Fibroblast of lung (primary cell): ENCODE measurements around the gene OPTC. TPM values are rescaled to one million over a fixed set of nuclear protein-coding genes. Genes with fewer than 3 reads are reported as not detected.

Experiments used
- DNase-seq, 2 donors: peaks; one replicate each; pipeline versions ENCODE4 v3.0.0 to v3.0.0-alpha.2; 2010; ENCODE audit warnings: low read depth in 2 of 2
- H2AFZ ChIP-seq: 2 replicates; pipeline ENCODE4 v1.5.1; 2012; ENCODE audit warnings: low read length, control low read depth, inconsistent platforms
- H3K27ac ChIP-seq: 2 replicates; pipeline ENCODE4 v1.5.1; 2011; ENCODE audit warnings: low read length, control low read depth; ENCODE audit not compliant: insufficient read depth
- H3K27me3 ChIP-seq: 2 replicates; pipeline ENCODE4 v1.5.1; 2011; ENCODE audit warnings: mild to moderate bottlenecking, low read length; ENCODE audit not compliant: control insufficient read depth, insufficient read depth
- H3K36me3 ChIP-seq: 2 replicates; pipeline ENCODE4 v1.5.1; 2011; ENCODE audit warnings: low read length; ENCODE audit not compliant: control insufficient read depth, insufficient read depth
- H3K4me1 ChIP-seq: 2 replicates; pipeline ENCODE4 v1.5.1; 2011; ENCODE audit warnings: low read length; ENCODE audit not compliant: control insufficient read depth, insufficient read depth; ENCODE audit errors: extremely low read depth
- H3K4me2 ChIP-seq: 2 replicates; pipeline ENCODE4 v1.5.1; 2011; ENCODE audit warnings: low read length, control low read depth; ENCODE audit not compliant: insufficient read depth; ENCODE audit errors: extremely low read depth
- H3K4me3 ChIP-seq, 4 experiments: fragments of 200-600 bp in 1 of 4; sonication (generic) in 1 of 4; replicated peaks in 1 of 4; 2 replicates each; pipeline ENCODE4 v1.5.1; 2011 to 2016; ENCODE audit warnings: low read length in 4 of 4, low read depth in 3 of 4, mild to moderate bottlenecking in 3 of 4, control low read depth in 2 of 4, inconsistent platforms in 1 of 4, mixed read lengths in 1 of 4; ENCODE audit not compliant: insufficient read depth in 1 of 4; ENCODE audit errors: control extremely low read depth in 1 of 4
- H3K79me2 ChIP-seq: 2 replicates; pipeline ENCODE4 v1.5.1; 2012; ENCODE audit warnings: mild to moderate bottlenecking, low read length, inconsistent platforms; ENCODE audit not compliant: control insufficient read depth, insufficient read depth
- H3K9ac ChIP-seq: 2 replicates; pipeline ENCODE4 v1.5.1; 2011; ENCODE audit warnings: mild to moderate bottlenecking, low read length, control low read depth; ENCODE audit not compliant: insufficient read depth
- H3K9me3 ChIP-seq: 2 replicates; pipeline ENCODE4 v1.5.1; 2012; ENCODE audit warnings: low read depth, low read length; ENCODE audit not compliant: control insufficient read depth, insufficient read depth
- H4K20me1 ChIP-seq: 2 replicates; pipeline ENCODE4 v1.5.1; 2011; ENCODE audit warnings: low read length; ENCODE audit not compliant: control insufficient read depth, insufficient read depth; ENCODE audit errors: extremely low read depth
- CTCF ChIP-seq, 2 donors: IDR thresholded peaks in 1 of 2; conservative IDR thresholded peaks in 1 of 2; 1 replicate in 1 of 2; 2 replicates in 1 of 2; pipeline ENCODE4 v1.5.1; 2011 to 2012; ENCODE audit warnings: low read length in 2 of 2, control low read depth in 1 of 2, inconsistent platforms in 1 of 2, low read depth in 1 of 2, mild to moderate bottlenecking in 1 of 2
- EZH2 ChIP-seq: IDR thresholded peaks from 2 replicates; pipeline ENCODE4 v1.5.1; 2012; ENCODE audit warnings: low read length, control low read depth, mild to moderate bottlenecking; ENCODE audit errors: missing control alignments
- polyA plus RNA-seq, 2 donors: library from polyadenylated mRNA; depleted of rRNA in 1 of 2; stranded (reverse) in 1 of 2; unstranded in 1 of 2; fragments of >200 nt; gene quantifications; 2 replicates each; pipeline ENCODE4 v1.2.1, GENCODE V29; 2011 to 2012; ENCODE audit warnings: missing spikeins in 1 of 2
- total RNA-seq: library from RNA; depleted of rRNA; stranded (reverse); fragments of >200 nt; gene quantifications from 2 replicates; pipeline ENCODE4 v1.2.1, GENCODE V29; 2014

OPTC gene
- total and polyA plus RNA-seq, 2 donors (not counting 1 experiment from before 2014, with no cell fraction given), result not detected

- H3K27me3 ChIP-seq, result no peaks in the 10 kb centered on the region
- H3K4me1 ChIP-seq, result peaks cover 27% of the 10 kb centered on the region
- H3K9ac ChIP-seq, result no peak overlapping the region
- H3K27ac ChIP-seq, result no peak overlapping the region
- no peak overlapping the region for H3K4me2 ChIP-seq
- no peaks in the 10 kb centered on the region for H4K20me1 ChIP-seq
- TF ChIP-seq CTCF (conservative IDR thresholded peaks at IDR 0.05 in 1 of 2, IDR thresholded peaks at IDR 0.05 in 1 of 2; ENCODE audit: low read depth in 1 of 2, low read length in 2 of 2), result no peak
- no peak for TF ChIP-seq EZH2
- H3K9me3 ChIP-seq, result no peaks in the 10 kb centered on the region
- no peak overlapping the region for H3K4me3 ChIP-seq
- H2AFZ ChIP-seq, result no peak overlapping the region
- no peaks in the 10 kb centered on the region for H3K36me3 ChIP-seq
- H3K79me2 ChIP-seq, result no peaks in the 10 kb centered on the region
- no peak for DNase-seq
Observed at GRCh38 chr1:203462143-203462542, 31.8 kb upstream of the OPTC start.

GRCh38 chr1:203462878-203463277, 31.1 kb upstream of the OPTC start:
- Histone ChIP-seq H3K27me3 (no peaks in the 10 kb centered on the region), H3K27ac (peak overlapping the region; percentile 44), H4K20me1 (no peaks in the 10 kb centered on the region), H2AFZ (no peak overlapping the region), H3K4me1 (peaks cover 27% of the 10 kb centered on the region), H3K36me3 (no peaks in the 10 kb centered on the region), H3K4me3 (no peak overlapping the region), H3K9me3 (no peaks in the 10 kb centered on the region), H3K9ac (no peak overlapping the region), H3K79me2 (no peaks in the 10 kb centered on the region), H3K4me2 (no peak overlapping the region)
- DNase-seq, result peak; percentile 73 to 85
- TF ChIP-seq CTCF (conservative IDR thresholded peaks at IDR 0.05 in 1 of 2, IDR thresholded peaks at IDR 0.05 in 1 of 2; ENCODE audit: low read depth in 1 of 2, low read length in 2 of 2), result no peak
- no peak for TF ChIP-seq EZH2

GRCh38 chr1:203463469-203464062, 30.4 kb upstream of the OPTC start:
- no peaks in the 10 kb centered on the region for H3K79me2 ChIP-seq
- peak overlapping the region; percentile 44 for H3K27ac ChIP-seq
- H3K4me1 ChIP-seq, result peaks cover 27% of the 10 kb centered on the region
- H3K4me2 ChIP-seq, result peak overlapping the region; percentile 41
- no peaks in the 10 kb centered on the region for H3K36me3 ChIP-seq
- H3K9ac ChIP-seq, result no peak overlapping the region
- TF ChIP-seq EZH2, result no peak
- peak in 1 of 2 donors; percentile 17 for TF ChIP-seq CTCF (conservative IDR thresholded peaks at IDR 0.05 in 1 of 2, IDR thresholded peaks at IDR 0.05 in 1 of 2; ENCODE audit: low read depth in 1 of 2, low read length in 2 of 2)
- no peaks in the 10 kb centered on the region for H4K20me1 ChIP-seq
- H3K27me3 ChIP-seq, result no peaks in the 10 kb centered on the region
- H2AFZ ChIP-seq, result peak overlapping the region; percentile 46
- DNase-seq, result peak; percentile 60 to 80
- H3K9me3 ChIP-seq, result no peaks in the 10 kb centered on the region
- no peak overlapping the region for H3K4me3 ChIP-seq
